ENCODE results near the gene SLC30A7.

Gene SLC30A7

DNA sequence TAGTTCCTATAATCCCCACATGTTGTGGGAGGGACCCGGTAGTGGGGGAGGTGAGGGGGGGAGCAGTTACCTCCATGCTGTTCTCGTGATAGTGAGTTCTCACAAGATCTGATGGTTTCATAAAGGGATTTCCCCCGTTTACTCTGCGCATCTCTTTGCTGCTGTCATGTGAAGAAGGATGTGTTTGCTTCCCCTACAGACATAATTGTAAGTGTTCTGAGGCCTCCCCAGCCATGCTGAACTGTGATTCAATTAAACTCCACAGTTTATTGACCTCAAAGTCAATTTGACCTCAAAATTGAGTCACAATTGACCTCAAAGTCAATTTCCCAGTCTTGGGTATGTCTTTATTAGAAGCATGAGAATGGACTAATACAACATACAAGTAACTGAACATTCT lies 110.0 kb downstream of the SLC30A7 start:
- H2AFZ ChIP-seq (ENCODE audit: low read depth, low read length), result no peak overlapping the region
- H4K20me1 ChIP-seq (ENCODE audit: insufficient read depth, low read length), result no peaks in the 10 kb centered on the region
- H3K36me3 ChIP-seq (replicated peaks; ENCODE audit: low read depth, low read length), result no peaks in the 10 kb centered on the region
- H3K79me2 ChIP-seq (ENCODE audit: low read length), result no peaks in the 10 kb centered on the region
- no peaks in the 10 kb centered on the region for H3K27me3 ChIP-seq (ENCODE audit: low read depth, low read length)
- H3K9me3 ChIP-seq (ENCODE audit: insufficient read depth, low read length), result no peaks in the 10 kb centered on the region
- H3K9ac ChIP-seq (ENCODE audit: low read length), result no peak overlapping the region
- no peak overlapping the region for H3K4me3 ChIP-seq (ENCODE audit: low read length)
- H3K4me1 ChIP-seq (ENCODE audit: low read length), result no peaks in the 10 kb centered on the region
- no peak overlapping the region for H3K27ac ChIP-seq (ENCODE audit: low read length)
- TF ChIP-seq, protein P1, sequence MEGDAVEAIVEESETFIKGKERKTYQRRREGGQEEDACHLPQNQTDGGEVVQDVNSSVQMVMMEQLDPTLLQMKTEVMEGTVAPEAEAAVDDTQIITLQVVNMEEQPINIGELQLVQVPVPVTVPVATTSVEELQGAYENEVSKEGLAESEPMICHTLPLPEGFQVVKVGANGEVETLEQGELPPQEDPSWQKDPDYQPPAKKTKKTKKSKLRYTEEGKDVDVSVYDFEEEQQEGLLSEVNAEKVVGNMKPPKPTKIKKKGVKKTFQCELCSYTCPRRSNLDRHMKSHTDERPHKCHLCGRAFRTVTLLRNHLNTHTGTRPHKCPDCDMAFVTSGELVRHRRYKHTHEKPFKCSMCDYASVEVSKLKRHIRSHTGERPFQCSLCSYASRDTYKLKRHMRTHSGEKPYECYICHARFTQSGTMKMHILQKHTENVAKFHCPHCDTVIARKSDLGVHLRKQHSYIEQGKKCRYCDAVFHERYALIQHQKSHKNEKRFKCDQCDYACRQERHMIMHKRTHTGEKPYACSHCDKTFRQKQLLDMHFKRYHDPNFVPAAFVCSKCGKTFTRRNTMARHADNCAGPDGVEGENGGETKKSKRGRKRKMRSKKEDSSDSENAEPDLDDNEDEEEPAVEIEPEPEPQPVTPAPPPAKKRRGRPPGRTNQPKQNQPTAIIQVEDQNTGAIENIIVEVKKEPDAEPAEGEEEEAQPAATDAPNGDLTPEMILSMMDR (IDR thresholded peaks at IDR 0.05; ENCODE audit: low read depth, low read length), result no peak
- no peak for TF ChIP-seq EZH2phosphoT487 (IDR thresholded peaks at IDR 0.05; ENCODE audit: low read depth)
- H3K4me2 ChIP-seq (ENCODE audit: low read length), result no peak overlapping the region

DNA sequence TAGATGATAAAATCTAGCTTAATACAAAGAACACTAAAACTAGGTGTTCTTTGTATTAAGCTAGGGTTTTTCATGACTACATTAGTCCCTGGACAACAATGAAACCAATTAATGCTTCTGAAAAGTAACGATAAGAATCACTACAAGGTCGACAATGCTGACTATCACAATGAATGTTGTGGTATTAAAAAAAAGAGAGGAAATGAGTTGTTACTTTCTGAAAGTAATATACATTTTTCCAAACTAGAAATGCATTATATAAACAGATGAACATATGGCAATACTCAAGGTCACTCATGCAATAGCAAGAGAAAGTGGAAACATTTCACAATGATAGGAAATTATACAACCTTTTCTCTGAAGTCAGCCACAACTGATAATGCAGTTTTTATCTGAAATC lies 110.7 kb downstream of the SLC30A7 start:
- H3K27me3 ChIP-seq (ENCODE audit: low read depth, low read length), result no peaks in the 10 kb centered on the region
- TF ChIP-seq EZH2phosphoT487 (IDR thresholded peaks at IDR 0.05; ENCODE audit: low read depth), result no peak
- TF ChIP-seq, protein P1 (IDR thresholded peaks at IDR 0.05; ENCODE audit: low read depth, low read length), result no peak
- H3K4me1 ChIP-seq (ENCODE audit: low read length), result no peaks in the 10 kb centered on the region
- no peaks in the 10 kb centered on the region for H3K79me2 ChIP-seq (ENCODE audit: low read length)
- H3K9ac ChIP-seq (ENCODE audit: low read length), result no peak overlapping the region
- no peak overlapping the region for H3K27ac ChIP-seq (ENCODE audit: low read length)
- no peak overlapping the region for H3K4me2 ChIP-seq (ENCODE audit: low read length)
- no peaks in the 10 kb centered on the region for H4K20me1 ChIP-seq (ENCODE audit: insufficient read depth, low read length)
- no peaks in the 10 kb centered on the region for H3K36me3 ChIP-seq (replicated peaks; ENCODE audit: low read depth, low read length)
- H2AFZ ChIP-seq (ENCODE audit: low read depth, low read length), result no peak overlapping the region
- no peaks in the 10 kb centered on the region for H3K9me3 ChIP-seq (ENCODE audit: insufficient read depth, low read length)
- no peak overlapping the region for H3K4me3 ChIP-seq (ENCODE audit: low read length)

DNA sequence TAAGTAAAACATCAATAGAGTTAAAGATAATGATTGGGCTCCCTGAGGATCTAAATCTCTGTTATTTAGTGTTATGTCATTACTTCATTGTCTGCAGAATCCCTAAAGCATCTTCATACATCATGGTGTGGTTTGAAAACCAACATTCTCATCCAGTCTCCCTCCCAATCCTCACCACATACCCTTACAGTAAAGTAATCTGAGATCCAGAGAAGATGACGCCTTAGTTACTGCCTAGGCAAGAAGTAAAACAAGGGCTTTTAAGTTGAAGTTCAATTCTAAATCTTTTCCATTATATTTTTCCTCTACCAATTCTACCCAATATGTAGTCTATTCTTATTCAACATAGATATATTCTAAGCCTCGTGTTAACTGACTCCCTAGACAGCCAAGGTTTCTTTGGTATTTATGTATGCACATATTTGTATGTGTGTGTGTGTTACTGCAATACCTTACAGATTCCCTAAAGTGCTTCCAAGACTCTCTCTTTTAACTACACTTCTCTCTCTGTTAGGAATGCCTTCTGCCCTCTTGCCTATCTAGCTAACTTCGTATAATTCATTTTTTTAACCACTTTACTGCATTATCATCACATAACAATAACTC lies 112.4 kb downstream of the SLC30A7 start:
- Histone ChIP-seq H3K9me3 (ENCODE audit: insufficient read depth, low read length) (no peaks in the 10 kb centered on the region), H2AFZ (ENCODE audit: low read depth, low read length) (no peak overlapping the region), H3K79me2 (ENCODE audit: low read length) (no peaks in the 10 kb centered on the region), H3K9ac (ENCODE audit: low read length) (no peak overlapping the region), H3K4me2 (ENCODE audit: low read length) (no peak overlapping the region), H3K4me3 (ENCODE audit: low read length) (no peak overlapping the region), H4K20me1 (ENCODE audit: insufficient read depth, low read length) (no peaks in the 10 kb centered on the region), H3K27me3 (ENCODE audit: low read depth, low read length) (no peaks in the 10 kb centered on the region), H3K36me3 (replicated peaks; ENCODE audit: low read depth, low read length) (no peaks in the 10 kb centered on the region), H3K4me1 (ENCODE audit: low read length) (no peaks in the 10 kb centered on the region), H3K27ac (ENCODE audit: low read length) (no peak overlapping the region)
- TF ChIP-seq EZH2phosphoT487 (IDR thresholded peaks at IDR 0.05; ENCODE audit: low read depth), result no peak
- TF ChIP-seq, protein P1 (IDR thresholded peaks at IDR 0.05; ENCODE audit: low read depth, low read length), result no peak

DNA sequence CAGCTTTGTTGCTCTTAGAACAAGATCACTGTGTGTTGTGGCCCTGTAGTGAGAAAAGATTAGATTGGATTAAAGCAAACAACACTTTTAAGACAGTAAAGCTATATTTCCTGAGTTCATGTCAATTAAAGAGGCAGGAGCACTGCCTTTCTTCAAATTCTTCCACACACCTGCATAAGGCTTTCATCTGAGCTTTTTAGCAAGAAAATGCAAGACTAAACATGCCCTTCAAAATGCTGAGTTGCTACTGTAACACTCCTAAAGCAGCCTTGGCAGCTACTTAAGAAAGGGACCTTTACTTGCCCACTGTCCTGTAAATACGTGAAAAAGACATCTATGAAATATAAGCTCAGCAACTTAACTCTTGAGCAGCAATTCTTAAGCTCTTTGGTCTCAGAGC lies 117.9 kb downstream of the SLC30A7 start:
- no peak overlapping the region for H3K9ac ChIP-seq (ENCODE audit: low read length)
- no peak overlapping the region for H2AFZ ChIP-seq (ENCODE audit: low read depth, low read length)
- no peaks in the 10 kb centered on the region for H3K27me3 ChIP-seq (ENCODE audit: low read depth, low read length)
- peaks cover 3% of the 10 kb centered on the region; the same call in 1 of the 2 replicates for H3K4me1 ChIP-seq (ENCODE audit: low read length)
- no peaks in the 10 kb centered on the region for H3K9me3 ChIP-seq (ENCODE audit: insufficient read depth, low read length)
- TF ChIP-seq EZH2phosphoT487 (IDR thresholded peaks at IDR 0.05; ENCODE audit: low read depth), result no peak
- TF ChIP-seq, protein P1 (IDR thresholded peaks at IDR 0.05; ENCODE audit: low read depth, low read length), result no peak
- H4K20me1 ChIP-seq (ENCODE audit: insufficient read depth, low read length), result no peaks in the 10 kb centered on the region
- H3K27ac ChIP-seq (ENCODE audit: low read length), result no peak overlapping the region
- H3K36me3 ChIP-seq (replicated peaks; ENCODE audit: low read depth, low read length), result peaks cover 17% of the 10 kb centered on the region
- no peaks in the 10 kb centered on the region for H3K79me2 ChIP-seq (ENCODE audit: low read length)
- H3K4me3 ChIP-seq (ENCODE audit: low read length), result no peak overlapping the region
- H3K4me2 ChIP-seq (ENCODE audit: low read length), result no peak overlapping the region
